H1 (cell line): ENCODE data around the gene NTRK2. TPM values are rescaled to one million over a fixed set of nuclear protein-coding genes. Genes with fewer than 3 reads are reported as not detected.

Experiments used
- CTCF ChIA-PET: fragments of 300-600 bp; sonication (Branson Sonifier 250); formaldehyde crosslinking; loops from one replicate; lab custom pipeline; 2021; ENCODE audit not compliant: partially characterized antibody; lab: Charles Lee
- POLR2A ChIA-PET: fragments of 300-600 bp; sonication (Branson Sonifier 250); formaldehyde crosslinking; loops from one replicate; lab custom pipeline; 2021; ENCODE audit warnings: inconsistent platforms; ENCODE audit not compliant: partially characterized antibody; lab: Charles Lee
- DNase-seq, 2 experiments: peaks; one replicate each; pipeline versions ENCODE4 v3.0.0 to v3.0.0-alpha.2; 2010 to 2022; ENCODE audit warnings: low spot score in 2 of 2, low read depth in 1 of 2, mixed read lengths in 1 of 2
- FAIRE-seq: peaks from 2 replicates; lab custom pipeline; 2011; peaks lifted over from hg19 to GRCh38; lab: Jason Lieb, UNC
- H2AFZ ChIP-seq: 2 replicates; pipeline ENCODE4 v1.8.1; 2012; ENCODE audit warnings: low read length, inconsistent platforms
- H2AK5ac ChIP-seq: 2 replicates; pipeline ENCODE4 v1.6.1; 2013; ENCODE audit warnings: low read depth, low read length
- H2BK120ac ChIP-seq: replicated peaks from 2 replicates; pipeline ENCODE3; 2013; ENCODE audit warnings: low read depth, low read length, inconsistent platforms
- H2BK12ac ChIP-seq: 2 replicates; pipeline ENCODE4 v1.6.1; 2013; ENCODE audit warnings: low read depth, low read length
- H2BK15ac ChIP-seq: 2 replicates; pipeline ENCODE4 v1.6.1; 2013; ENCODE audit warnings: low read length
- H2BK20ac ChIP-seq: 2 replicates; pipeline ENCODE4 v1.6.1; 2013; ENCODE audit warnings: low read length
- H2BK5ac ChIP-seq: 2 replicates; pipeline ENCODE4 v1.6.1; 2013; ENCODE audit warnings: low read depth, low read length
- H3K14ac ChIP-seq: 2 replicates; pipeline ENCODE4 v1.6.1; 2013; ENCODE audit warnings: inconsistent platforms; ENCODE audit not compliant: insufficient read length
- H3K18ac ChIP-seq: 2 replicates; pipeline ENCODE4 v1.6.1; 2013; ENCODE audit warnings: low read length; ENCODE audit errors: extremely low read depth
- H3K23ac ChIP-seq: 2 replicates; pipeline ENCODE4 v1.6.1; 2013; ENCODE audit warnings: inconsistent platforms; ENCODE audit not compliant: insufficient read length
- H3K23me2 ChIP-seq: 2 replicates; pipeline ENCODE4 v1.6.1; 2013; ENCODE audit warnings: low read depth, low read length
- H3K27ac ChIP-seq: 2 replicates; pipeline ENCODE4 v1.6.1; 2011; ENCODE audit warnings: low read depth, low read length, inconsistent platforms
- H3K27me3 ChIP-seq, 4 experiments: replicated peaks in 1 of 4; 1 replicate in 1 of 4; 2 replicates in 3 of 4; pipeline versions ENCODE4 v1.6.1 to v1.8.1; 2011 to 2013; ENCODE audit warnings: low read length in 3 of 4, mild to moderate bottlenecking in 3 of 4, inconsistent platforms in 2 of 4, mixed read lengths in 2 of 4, moderate library complexity in 1 of 4; ENCODE audit not compliant: control insufficient read depth in 3 of 4, insufficient read depth in 3 of 4; ENCODE audit errors: extremely low read depth in 1 of 4
- H3K36me3 ChIP-seq, 4 experiments: 2 replicates each; pipeline versions ENCODE4 v1.6.1 to v1.8.1; 2011 to 2013; ENCODE audit warnings: mild to moderate bottlenecking in 4 of 4, low read length in 3 of 4, moderate library complexity in 2 of 4, control low read depth in 1 of 4, inconsistent platforms in 1 of 4; ENCODE audit not compliant: insufficient read depth in 4 of 4, control insufficient read depth in 2 of 4
- H3K4ac ChIP-seq: replicated peaks from 2 replicates; pipeline ENCODE3; 2013; ENCODE audit warnings: low read length, low read depth, mixed read lengths, inconsistent platforms; ENCODE audit not compliant: insufficient read length
- H3K4me1 ChIP-seq, 4 experiments: replicated peaks in 1 of 4; 1 replicate in 1 of 4; 2 replicates in 3 of 4; pipeline versions ENCODE4 v1.6.1 to v1.8.1; 2011 to 2013; ENCODE audit warnings: low read length in 3 of 4, inconsistent platforms in 2 of 4, mixed read lengths in 1 of 4; ENCODE audit not compliant: insufficient read depth in 4 of 4, control insufficient read depth in 3 of 4
- H3K4me2 ChIP-seq, 2 experiments: 2 replicates each; pipeline versions ENCODE4 v1.6.1 to v1.8.1; 2011 to 2013; ENCODE audit warnings: low read depth in 2 of 2, low read length in 2 of 2, control low read depth in 1 of 2, inconsistent platforms in 1 of 2, mild to moderate bottlenecking in 1 of 2; ENCODE audit not compliant: insufficient read depth in 1 of 2
- H3K4me3 ChIP-seq, 4 experiments: fragments of 200-600, 300-600 bp in 1 of 4; sonication (generic), shearing (Covaris generic), sonication (Bioruptor Twin) in 1 of 4; 2 replicates each; pipeline versions ENCODE4 v1.5.1 to v1.8.1; 2011 to 2016; ENCODE audit warnings: low read length in 4 of 4, low read depth in 3 of 4, control low read depth in 2 of 4, inconsistent platforms in 2 of 4, mild to moderate bottlenecking in 2 of 4, mixed read lengths in 1 of 4, moderate library complexity in 1 of 4; ENCODE audit not compliant: insufficient read depth in 2 of 4; ENCODE audit errors: extremely low read depth in 1 of 4
- H3K56ac ChIP-seq: replicated peaks from 2 replicates; pipeline ENCODE3; 2013; ENCODE audit warnings: low read depth, mild to moderate bottlenecking, mixed read lengths, low read length, inconsistent platforms; ENCODE audit not compliant: insufficient read length
- H3K79me1 ChIP-seq: 2 replicates; pipeline ENCODE4 v1.6.1; 2013; ENCODE audit warnings: low read depth, low read length, control low read depth
- H3K79me2 ChIP-seq, 2 experiments: 2 replicates each; pipeline versions ENCODE4 v1.6.1 to v1.8.1; 2012 to 2013; ENCODE audit warnings: low read length in 2 of 2, mild to moderate bottlenecking in 2 of 2, inconsistent platforms in 1 of 2; ENCODE audit not compliant: insufficient read depth in 2 of 2, control insufficient read depth in 1 of 2
- H3K9ac ChIP-seq, 4 experiments: replicated peaks in 1 of 4; 1 replicate in 1 of 4; 2 replicates in 3 of 4; pipeline versions ENCODE4 v1.6.1 to v1.8.1; 2011 to 2013; ENCODE audit warnings: low read depth in 3 of 4, low read length in 3 of 4, control low read depth in 2 of 4, mild to moderate bottlenecking in 2 of 4, moderate library complexity in 2 of 4, inconsistent platforms in 1 of 4; ENCODE audit errors: extremely low read depth in 1 of 4
- H3K9me3 ChIP-seq, 2 experiments: 2 replicates each; pipeline versions ENCODE4 v1.6.1 to v1.8.1; 2012 to 2013; ENCODE audit warnings: mild to moderate bottlenecking in 2 of 2, moderate library complexity in 2 of 2, control low read depth in 1 of 2, inconsistent platforms in 1 of 2, low read depth in 1 of 2, low read length in 1 of 2, mixed read lengths in 1 of 2; ENCODE audit not compliant: insufficient read depth in 2 of 2
- H4K20me1 ChIP-seq, 2 experiments: replicated peaks in 1 of 2; 2 replicates each; pipeline versions ENCODE3 to v1.8.1; 2011 to 2013; ENCODE audit warnings: inconsistent platforms in 2 of 2, low read length in 2 of 2, mild to moderate bottlenecking in 1 of 2; ENCODE audit not compliant: insufficient read depth in 2 of 2, control insufficient read depth in 1 of 2
- H4K5ac ChIP-seq: 2 replicates; pipeline ENCODE4 v1.6.1; 2013; ENCODE audit warnings: low read length, low read depth, mixed read lengths, inconsistent platforms; ENCODE audit not compliant: insufficient read length
- H4K8ac ChIP-seq: 2 replicates; pipeline ENCODE4 v1.8.0; 2013; ENCODE audit warnings: mild to moderate bottlenecking, moderate library complexity, low read length, inconsistent platforms; ENCODE audit not compliant: insufficient read depth; ENCODE audit errors: extremely low read depth
- H4K91ac ChIP-seq: replicated peaks from 2 replicates; pipeline ENCODE3; 2013; ENCODE audit warnings: low read length, mixed read lengths, inconsistent platforms; ENCODE audit not compliant: insufficient read length
- RAD21 ChIP-seq, 2 experiments: IDR thresholded peaks in 1 of 2; conservative IDR thresholded peaks in 1 of 2; 2 replicates each; pipeline ENCODE4 v1.6.1; 2011; ENCODE audit warnings: low read depth in 2 of 2, low read length in 2 of 2, improper control_type of control experiment in 1 of 2, inconsistent platforms in 1 of 2, mild to moderate bottlenecking in 1 of 2, moderate library complexity in 1 of 2
- SIN3A ChIP-seq, 2 experiments: IDR thresholded peaks in 1 of 2; conservative IDR thresholded peaks in 1 of 2; 2 replicates each; pipeline ENCODE4 v1.6.1; 2011 to 2012; ENCODE audit warnings: low read length in 2 of 2, improper control_type of control experiment in 1 of 2, low read depth in 1 of 2, mild to moderate bottlenecking in 1 of 2
- SRF ChIP-seq: IDR thresholded peaks from 2 replicates; pipeline ENCODE4 v1.6.1; 2011; ENCODE audit warnings: mild to moderate bottlenecking, low read depth, low read length, moderate library complexity
- WGBS, 2 experiments: shearing (Covaris generic) in 1 of 2; methylation state at CpG; one replicate each; pipeline versions ENCODE4 v1.1.6 to v1.1.7; 2013 to 2015; ENCODE audit warnings: low lambda C conversion rate in 2 of 2, mixed read lengths in 2 of 2, inconsistent platforms in 1 of 2, low coverage in 1 of 2, missing lambda C conversion rate in 1 of 2; ENCODE audit not compliant: insufficient replicate concordance in 2 of 2, insufficient coverage in 1 of 2, insufficient read length in 1 of 2; ENCODE audit errors: extremely low coverage in 1 of 2, missing lambda C conversion rate in 1 of 2; 5-methylcytosine and 5-hydroxymethylcytosine counted together
- polyA plus RNA-seq, 7 experiments: library from polyadenylated mRNA; depleted of rRNA in 3 of 7; stranded (reverse) in 5 of 7; unstranded in 2 of 7; fragments of >200 nt in 5 of 7; fragments of 200-250 nt in 2 of 7; gene quantifications; 1 replicate in 5 of 7; 2 replicates in 1 of 7; 4 replicates in 1 of 7; pipeline versions ENCODE4 v1.2.1 to v1.2.3, GENCODE V29; 2011 to 2013; ENCODE audit warnings: missing spikeins in 2 of 7, mixed read lengths in 2 of 7
- total RNA-seq: library from RNA; stranded (reverse); fragmentation: NEBNext Ultra II Directional; extraction: Animal tissue kit (Norgen Biotek cat#: 25700); gene quantifications from 2 replicates; pipeline ENCODE4 v1.2.1, GENCODE V29; 2021
- TF ChIP-seq, protein P1 (sequence below), 3 experiments: IDR thresholded peaks; 1 replicate in 2 of 3; 2 replicates in 1 of 3; pipeline versions ENCODE4 v1.5.1 to v1.6.1; 2011; ENCODE audit warnings: low read length in 3 of 3, mild to moderate bottlenecking in 3 of 3, inconsistent platforms in 2 of 3, low read depth in 1 of 3, moderate library complexity in 1 of 3; ENCODE audit not compliant: insufficient read depth in 1 of 3; ENCODE audit errors: control extremely low read depth in 1 of 3

NTRK2 gene
- total and polyA plus RNA-seq, 2 of the 8 experiments (the other 6 are each of a cell fraction or from before 2014, with no cell fraction given) = 0.03 to 0.04 TPM

DNA sequence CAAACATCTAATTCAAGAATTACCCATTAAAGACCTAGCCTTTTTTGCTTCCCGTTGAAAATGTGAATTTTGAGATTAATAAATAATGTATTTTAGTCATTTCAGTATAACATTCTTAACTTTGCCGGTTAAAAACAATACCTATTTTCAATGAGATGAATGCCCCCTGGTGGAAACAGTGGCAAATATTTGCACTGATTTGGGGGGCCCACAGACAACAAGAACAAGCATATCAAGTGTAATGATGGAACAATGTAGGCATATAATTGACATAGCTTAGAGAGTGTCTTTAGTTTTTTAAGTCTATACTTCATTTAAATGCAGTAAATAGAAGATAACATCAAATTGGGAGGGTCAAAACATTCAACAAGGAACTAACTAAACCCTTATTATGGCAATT, 111.9 kb downstream of the NTRK2 start:
- no peaks in the 10 kb centered on the region for H3K23me2 ChIP-seq
- no peak overlapping the region for H3K4me3 ChIP-seq
- H3K36me3 ChIP-seq = no peaks in the 10 kb centered on the region
- no peak overlapping the region for H2BK20ac ChIP-seq
- no peak overlapping the region for H2BK12ac ChIP-seq
- no peak overlapping the region for H2AFZ ChIP-seq
- no peak overlapping the region for H4K91ac ChIP-seq
- no peaks in the 10 kb centered on the region for H3K9me3 ChIP-seq
- no peak overlapping the region for H3K23ac ChIP-seq
- CTCF ChIA-PET = interaction anchor here (0.7 to 6.2 kb wide), 51 partner anchors 10 to 477 kb away, joined by 3 to 84 read pairs (median 4); partner anchors contain the start of gene NTRK2
- no peak overlapping the region for H3K14ac ChIP-seq
- H4K5ac ChIP-seq = no peak overlapping the region
- 64% methylated on average over 2 of the region's 2 CpGs; no CpG with 5 or more reads in 1 of the 2 experiments for WGBS, 2 experiments
- FAIRE-seq (no peak), DNase-seq (no peak)
- H2BK120ac ChIP-seq = no peak overlapping the region
- H2BK15ac ChIP-seq = no peak overlapping the region
- H4K8ac ChIP-seq = no peak overlapping the region
- H3K9ac ChIP-seq = no peak overlapping the region
- H3K79me1 ChIP-seq = no peaks in the 10 kb centered on the region
- H2AK5ac ChIP-seq = no peak overlapping the region
- no peaks in the 10 kb centered on the region for H3K79me2 ChIP-seq
- no peak overlapping the region for H3K56ac ChIP-seq
- H3K4me1 ChIP-seq = no peaks in the 10 kb centered on the region
- H4K20me1 ChIP-seq = no peaks in the 10 kb centered on the region
- H3K27me3 ChIP-seq = no peaks in the 10 kb centered on the region
- no peak overlapping the region for H3K18ac ChIP-seq
- H2BK5ac ChIP-seq = no peak overlapping the region
- no peak overlapping the region for H3K4me2 ChIP-seq
- no peak overlapping the region for H3K4ac ChIP-seq
- no peak overlapping the region for H3K27ac ChIP-seq
- no peak for TF ChIP-seq SRF
- no peak for TF ChIP-seq SIN3A (conservative IDR thresholded peaks at IDR 0.05 in 1 of 2, IDR thresholded peaks at IDR 0.05 in 1 of 2; ENCODE audit: low read depth in 1 of 2, low read length in 2 of 2)
- TF ChIP-seq RAD21 (IDR thresholded peaks at IDR 0.05 in 1 of 2, conservative IDR thresholded peaks at IDR 0.05 in 1 of 2; ENCODE audit: low read depth in 2 of 2, low read length in 2 of 2) = peak; percentile 64 to 69
- TF ChIP-seq, protein P1, sequence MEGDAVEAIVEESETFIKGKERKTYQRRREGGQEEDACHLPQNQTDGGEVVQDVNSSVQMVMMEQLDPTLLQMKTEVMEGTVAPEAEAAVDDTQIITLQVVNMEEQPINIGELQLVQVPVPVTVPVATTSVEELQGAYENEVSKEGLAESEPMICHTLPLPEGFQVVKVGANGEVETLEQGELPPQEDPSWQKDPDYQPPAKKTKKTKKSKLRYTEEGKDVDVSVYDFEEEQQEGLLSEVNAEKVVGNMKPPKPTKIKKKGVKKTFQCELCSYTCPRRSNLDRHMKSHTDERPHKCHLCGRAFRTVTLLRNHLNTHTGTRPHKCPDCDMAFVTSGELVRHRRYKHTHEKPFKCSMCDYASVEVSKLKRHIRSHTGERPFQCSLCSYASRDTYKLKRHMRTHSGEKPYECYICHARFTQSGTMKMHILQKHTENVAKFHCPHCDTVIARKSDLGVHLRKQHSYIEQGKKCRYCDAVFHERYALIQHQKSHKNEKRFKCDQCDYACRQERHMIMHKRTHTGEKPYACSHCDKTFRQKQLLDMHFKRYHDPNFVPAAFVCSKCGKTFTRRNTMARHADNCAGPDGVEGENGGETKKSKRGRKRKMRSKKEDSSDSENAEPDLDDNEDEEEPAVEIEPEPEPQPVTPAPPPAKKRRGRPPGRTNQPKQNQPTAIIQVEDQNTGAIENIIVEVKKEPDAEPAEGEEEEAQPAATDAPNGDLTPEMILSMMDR (IDR thresholded peaks at IDR 0.05; ENCODE audit: control extremely low read depth in 1 of 3, insufficient read depth in 1 of 3, low read depth in 1 of 3, low read length in 3 of 3) = peak in 2 of 3 experiments; percentile 49 to 51; a peak in 2 of 4 replicates
- POLR2A ChIA-PET = no interaction called here
